ENCODE results near the gene CAPZA2. TPM values are rescaled to one million over a fixed set of nuclear protein-coding genes. Genes with fewer than 3 reads are reported as not detected.
A peak's percentile ranks its signal among the peaks of the same experiment; 100 is the strongest.

CAPZA2 gene
- total and polyA plus RNA-seq, 4 experiments from 2014 or later, result 112 to 307 (median 143) TPM

- Histone ChIP-seq H3K9me3 (ENCODE audit: control insufficient read depth in 1 of 2, low read length in 2 of 2) (no peaks in the 10 kb centered on the region), H3K4me3 (ENCODE audit: low read length in 2 of 2) (peak overlapping the region; percentile 42 to 70), H3K27me3 (ENCODE audit: insufficient read depth, low read length) (no peaks in the 10 kb centered on the region), H3K27ac (ENCODE audit: low read depth, low read length) (peak overlapping the region; percentile 58), H3K4me1 (ENCODE audit: insufficient read depth, low read length) (peaks cover 26% of the 10 kb centered on the region), H3K36me3 (ENCODE audit: insufficient read depth, low read length) (no peaks in the 10 kb centered on the region)
- peak overlapping the region; percentile 83 to 88 (median 86) for H3K4me3 Mint-ChIP-seq
- CTCF ChIA-PET (ENCODE audit: partially characterized antibody), result interaction anchor here (0.8 to 1.7 kb wide), 3 partner anchors 9 to 36 kb away, joined by 3 to 5 read pairs (median 3); no protein-coding TSS in a partner anchor
- H3K4me1 Mint-ChIP-seq, result peaks cover 15 to 32% (median 24%) of the 10 kb centered on the region in 4 donors
- H3K36me3 Mint-ChIP-seq, result peaks cover 0 to 4% of the 10 kb centered on the region in 2 donors
- H3K27me3 Mint-ChIP-seq, result no peaks in the 10 kb centered on the region
- intact Hi-C loops (cut with micrococcal nuclease), result loop anchor here (1.0 to 5.0 kb wide), 2 partner anchors 91 to 741 kb away; partner anchors contain the start of genes CAPZA2 and TES
- H3K27ac Mint-ChIP-seq, result peak overlapping the region; percentile 61 to 89 (median 83)
- POLR2A ChIA-PET (ENCODE audit: partially characterized antibody), result interaction anchor here (0.7 to 2.3 kb wide), 4 partner anchors 20 to 158 kb away, joined by 3 to 8 read pairs (median 4); no protein-coding TSS in a partner anchor
- DNase-seq, result no peak
- H3K9me3 Mint-ChIP-seq, result no peaks in the 10 kb centered on the region
These were observed 90.4 kb downstream of the CAPZA2 start for GRCh38 chr7:116952635-116953371.

- ChIA-PET CTCF (ENCODE audit: partially characterized antibody) (interaction anchor here (0.8 to 1.7 kb wide), 3 partner anchors 10 to 32 kb away, joined by 3 to 5 read pairs (median 4); no protein-coding TSS in a partner anchor), POLR2A (ENCODE audit: partially characterized antibody) (interaction anchor here (0.7 to 2.3 kb wide), 7 partner anchors 23 to 742 kb away, joined by 3 to 8 read pairs (median 4); no protein-coding TSS in a partner anchor)
- H3K36me3 Mint-ChIP-seq, result peaks cover 0 to 4% of the 10 kb centered on the region in 2 donors
- DNase-seq, result peak; percentile 69 to 78 (median 72)
- Histone ChIP-seq H3K27ac (ENCODE audit: low read depth, low read length) (peak within 1 kb of the TSS; percentile 62), H3K9me3 (ENCODE audit: control insufficient read depth in 1 of 2, low read length in 2 of 2) (no peaks in the 10 kb centered on the region), H3K4me3 (ENCODE audit: low read length in 2 of 2) (peak within 1 kb of the TSS; percentile 70 to 80), H3K27me3 (ENCODE audit: insufficient read depth, low read length) (no peaks in the 10 kb centered on the region), H3K36me3 (ENCODE audit: insufficient read depth, low read length) (no peaks in the 10 kb centered on the region), H3K4me1 (ENCODE audit: insufficient read depth, low read length) (peaks cover 26% of the 10 kb centered on the region)
- H3K27ac Mint-ChIP-seq, result peak within 1 kb of the TSS; percentile 86 to 97 (median 94)
- intact Hi-C loops (cut with micrococcal nuclease), result loop anchor here (1.0 to 5.0 kb wide), 2 partner anchors 91 to 741 kb away; partner anchors contain the start of genes CAPZA2 and TES
- no peaks in the 10 kb centered on the region for H3K9me3 Mint-ChIP-seq
- peaks cover 15 to 32% (median 24%) of the 10 kb centered on the region in 4 donors for H3K4me1 Mint-ChIP-seq
- H3K27me3 Mint-ChIP-seq, result no peaks in the 10 kb centered on the region
- peak within 1 kb of the TSS; percentile 94 to 98 (median 96) for H3K4me3 Mint-ChIP-seq
These were observed 91.1 kb downstream of the CAPZA2 start, which contains the start of gene ST7 for GRCh38 chr7:116953372-116953905. Gene ST7 (plus strand): TSS chr7:116953501. CDS start chr7:116953541, 40 bp downstream.

GRCh38 chr7:116953906-116954838, 91.8 kb downstream of the CAPZA2 start:
- peak overlapping the region; percentile 67 to 97 (median 94) for H3K27ac Mint-ChIP-seq
- peaks cover 0 to 4% of the 10 kb centered on the region in 2 donors for H3K36me3 Mint-ChIP-seq
- no peaks in the 10 kb centered on the region for H3K27me3 Mint-ChIP-seq
- H3K9me3 Mint-ChIP-seq, result no peaks in the 10 kb centered on the region
- intact Hi-C loops (cut with micrococcal nuclease), result loop anchor here (1.0 to 5.0 kb wide), 2 partner anchors 92 to 742 kb away; partner anchors contain the start of genes CAPZA2 and TES
- Histone ChIP-seq H3K27me3 (ENCODE audit: insufficient read depth, low read length) (no peaks in the 10 kb centered on the region), H3K27ac (ENCODE audit: low read depth, low read length) (peak overlapping the region; percentile 62), H3K9me3 (ENCODE audit: control insufficient read depth in 1 of 2, low read length in 2 of 2) (no peaks in the 10 kb centered on the region), H3K4me3 (ENCODE audit: low read length in 2 of 2) (peak overlapping the region; percentile 63 to 80), H3K4me1 (ENCODE audit: insufficient read depth, low read length) (peaks cover 26% of the 10 kb centered on the region), H3K36me3 (ENCODE audit: insufficient read depth, low read length) (no peaks in the 10 kb centered on the region)
- peaks cover 15 to 32% (median 24%) of the 10 kb centered on the region in 4 donors for H3K4me1 Mint-ChIP-seq
- peak overlapping the region; percentile 94 to 98 (median 96) for H3K4me3 Mint-ChIP-seq
- CTCF ChIA-PET (ENCODE audit: partially characterized antibody), result interaction anchor here (1.1 to 1.7 kb wide), 2 partner anchors 24 to 31 kb away, joined by 4 to 5 read pairs; no protein-coding TSS in a partner anchor
- DNase-seq, result peak in 2 of 5 donors; percentile 27 to 44
- POLR2A ChIA-PET (ENCODE audit: partially characterized antibody), result interaction anchor here (0.7 to 2.3 kb wide), 6 partner anchors 24 to 743 kb away, joined by 3 to 8 read pairs (median 4); no protein-coding TSS in a partner anchor

- Mint-ChIP-seq H3K9me3 (no peaks in the 10 kb centered on the region), H3K27ac (peak overlapping the region; percentile 14 to 82 (median 57)), H3K36me3 (peaks cover 0 to 4% of the 10 kb centered on the region in 2 donors), H3K4me3 (peak overlapping the region; percentile 11 to 98 (median 96)), H3K27me3 (no peaks in the 10 kb centered on the region), H3K4me1 (peaks cover 15 to 32% (median 24%) of the 10 kb centered on the region in 4 donors)
- ChIA-PET POLR2A (ENCODE audit: partially characterized antibody) (no interaction called here), CTCF (ENCODE audit: partially characterized antibody) (no interaction called here)
- Histone ChIP-seq H3K4me3 (ENCODE audit: low read length in 2 of 2) (no peak overlapping the region), H3K36me3 (ENCODE audit: insufficient read depth, low read length) (no peaks in the 10 kb centered on the region), H3K4me1 (ENCODE audit: insufficient read depth, low read length) (peaks cover 26% of the 10 kb centered on the region), H3K27me3 (ENCODE audit: insufficient read depth, low read length) (no peaks in the 10 kb centered on the region), H3K27ac (ENCODE audit: low read depth, low read length) (no peak overlapping the region), H3K9me3 (ENCODE audit: control insufficient read depth in 1 of 2, low read length in 2 of 2) (no peaks in the 10 kb centered on the region)
- intact Hi-C loops (cut with micrococcal nuclease), result no loop called here
- DNase-seq, result no peak
These were observed 93.0 kb downstream of the CAPZA2 start for GRCh38 chr7:116955340-116955739.

GRCh38 chr7:116955801-116956476, 93.6 kb downstream of the CAPZA2 start:
- H3K4me1 Mint-ChIP-seq, result peaks cover 17 to 36% (median 25%) of the 10 kb centered on the region in 4 donors
- CTCF ChIA-PET (ENCODE audit: partially characterized antibody), result interaction anchor here (1.2 to 1.5 kb wide), 2 partner anchors 26 to 29 kb away, joined by 6 read pairs; no protein-coding TSS in a partner anchor
- no peaks in the 10 kb centered on the region for H3K27me3 ChIP-seq (ENCODE audit: insufficient read depth, low read length)
- peak overlapping the region in 5 of 8 donors; percentile 1 to 98 (median 96) for H3K4me3 Mint-ChIP-seq
- POLR2A ChIA-PET (ENCODE audit: partially characterized antibody), result no interaction called here
- peaks cover 0 to 4% of the 10 kb centered on the region in 2 donors for H3K36me3 Mint-ChIP-seq
- no peak overlapping the region for H3K4me3 ChIP-seq (ENCODE audit: low read length in 2 of 2)
- H3K9me3 ChIP-seq (ENCODE audit: control insufficient read depth in 1 of 2, low read length in 2 of 2), result no peaks in the 10 kb centered on the region
- DNase-seq, result no peak
- no peaks in the 10 kb centered on the region for H3K27me3 Mint-ChIP-seq
- H3K27ac Mint-ChIP-seq, result peak overlapping the region; percentile 14 to 89 (median 67)
- H3K4me1 ChIP-seq (ENCODE audit: insufficient read depth, low read length), result peaks cover 26% of the 10 kb centered on the region
- H3K27ac ChIP-seq (ENCODE audit: low read depth, low read length), result no peak overlapping the region
- H3K36me3 ChIP-seq (ENCODE audit: insufficient read depth, low read length), result no peaks in the 10 kb centered on the region
- intact Hi-C loops (cut with micrococcal nuclease), result no loop called here
- H3K9me3 Mint-ChIP-seq, result peaks cover 0 to 2% (median 0%) of the 10 kb centered on the region in 8 donors

DNA sequence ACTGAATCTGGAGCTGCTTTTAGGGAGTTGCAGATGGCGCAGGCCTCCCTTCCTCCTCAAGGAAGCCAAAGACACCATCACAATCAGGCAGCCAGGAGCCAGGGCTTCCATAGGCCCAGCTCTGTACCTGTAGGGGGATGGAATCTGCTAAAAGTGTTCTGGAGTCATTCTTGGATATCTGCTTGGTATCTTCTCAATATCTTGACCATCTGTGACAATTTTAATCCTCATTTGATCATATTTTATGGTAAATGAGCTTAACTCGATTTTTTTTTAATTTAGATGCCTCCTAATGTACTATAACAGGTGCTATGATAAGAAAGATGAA, 94.1 kb downstream of the CAPZA2 start:
- peaks cover 0 to 4% of the 10 kb centered on the region in 2 donors for H3K36me3 Mint-ChIP-seq
- POLR2A ChIA-PET (ENCODE audit: partially characterized antibody), result no interaction called here

More for the DNA sequence above, 94.1 kb downstream of the CAPZA2 start:
- Mint-ChIP-seq H3K27ac (peak overlapping the region in 3 of 7 donors; percentile 15 to 67 (median 67)), H3K27me3 (no peaks in the 10 kb centered on the region), H3K4me1 (peaks cover 17 to 39% (median 26%) of the 10 kb centered on the region in 4 donors), H3K9me3 (peaks cover 0 to 2% (median 0%) of the 10 kb centered on the region in 8 donors), H3K4me3 (peak overlapping the region in 1 of 8 donors; percentile 98)
- H3K4me3 ChIP-seq (ENCODE audit: low read length in 2 of 2), result no peak overlapping the region
- H3K27ac ChIP-seq (ENCODE audit: low read depth, low read length), result no peak overlapping the region
- no peak for DNase-seq
- intact Hi-C loops (cut with micrococcal nuclease), result no loop called here
- H3K36me3 ChIP-seq (ENCODE audit: insufficient read depth, low read length), result no peaks in the 10 kb centered on the region
- peaks cover 26% of the 10 kb centered on the region for H3K4me1 ChIP-seq (ENCODE audit: insufficient read depth, low read length)
- no peaks in the 10 kb centered on the region for H3K27me3 ChIP-seq (ENCODE audit: insufficient read depth, low read length)
- H3K9me3 ChIP-seq (ENCODE audit: control insufficient read depth in 1 of 2, low read length in 2 of 2), result no peaks in the 10 kb centered on the region
- CTCF ChIA-PET (ENCODE audit: partially characterized antibody), result interaction anchor here (0.7 to 1.5 kb wide), 3 partner anchors 26 to 30 kb away, joined by 3 to 6 read pairs (median 6); no protein-coding TSS in a partner anchor
